ENCODE measurements around the gene NRSN1.

The NRSN1 gene

DNA sequence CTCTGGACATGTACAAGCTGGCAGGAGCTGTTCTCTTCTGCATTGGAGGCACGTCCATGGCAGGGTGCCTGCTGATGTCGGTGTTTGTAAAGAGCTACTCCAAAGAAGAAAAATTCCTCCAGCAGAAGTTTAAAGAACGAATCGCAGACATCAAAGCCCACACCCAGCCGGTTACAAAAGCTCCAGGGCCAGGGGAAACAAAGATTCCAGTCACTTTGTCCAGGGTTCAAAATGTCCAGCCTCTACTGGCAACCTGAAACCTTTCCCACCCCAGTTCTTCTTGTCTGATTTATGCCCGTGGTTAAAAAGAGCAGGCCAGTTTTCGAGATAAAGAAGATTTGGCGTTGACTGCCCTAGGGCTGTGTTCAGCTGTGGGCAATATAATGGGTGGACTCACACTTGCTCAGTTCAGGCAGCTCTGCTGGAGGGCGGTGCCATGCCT lies 19.7 kb downstream of the NRSN1 start:
- DNase-seq: no peak

- DNase-seq: no peak
Measured at GRCh38 chr6:24146871-24147270, 20.9 kb downstream of the NRSN1 start.

DNA sequence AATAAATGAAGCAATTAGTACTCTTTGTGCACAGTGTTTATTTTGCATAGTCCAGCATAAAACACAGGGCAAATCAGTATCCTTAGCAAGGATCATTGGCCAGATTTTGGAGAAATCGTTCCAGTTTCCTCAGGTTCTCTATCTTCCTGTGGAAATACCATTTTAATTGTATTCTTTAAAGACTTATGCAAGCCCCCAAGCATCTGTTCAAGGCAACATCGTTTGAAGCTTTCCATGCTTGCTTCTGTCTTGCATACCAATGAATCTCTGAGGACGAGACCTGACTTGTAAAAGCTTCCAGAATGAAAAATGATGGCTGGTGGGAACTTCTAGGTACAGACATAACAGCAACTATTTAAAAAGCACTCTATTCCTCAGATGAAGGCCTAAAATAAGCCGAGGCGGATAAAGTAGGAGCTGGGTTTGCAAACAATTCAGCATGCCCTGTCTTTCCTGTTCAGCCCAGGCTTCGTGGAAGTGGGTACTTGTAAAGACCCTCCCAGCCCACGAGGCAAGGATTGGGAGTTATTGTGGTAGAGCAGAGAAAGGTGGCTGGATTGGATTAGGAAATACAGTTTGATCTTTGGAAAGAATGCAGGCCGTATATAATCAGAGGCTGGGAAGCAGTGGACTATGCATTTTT lies 21.6 kb downstream of the NRSN1 start:
- DNase-seq: no peak

GRCh38 chr6:24148154-24148570 lies 22.1 kb downstream of the NRSN1 start:
- no peak for DNase-seq

DNA sequence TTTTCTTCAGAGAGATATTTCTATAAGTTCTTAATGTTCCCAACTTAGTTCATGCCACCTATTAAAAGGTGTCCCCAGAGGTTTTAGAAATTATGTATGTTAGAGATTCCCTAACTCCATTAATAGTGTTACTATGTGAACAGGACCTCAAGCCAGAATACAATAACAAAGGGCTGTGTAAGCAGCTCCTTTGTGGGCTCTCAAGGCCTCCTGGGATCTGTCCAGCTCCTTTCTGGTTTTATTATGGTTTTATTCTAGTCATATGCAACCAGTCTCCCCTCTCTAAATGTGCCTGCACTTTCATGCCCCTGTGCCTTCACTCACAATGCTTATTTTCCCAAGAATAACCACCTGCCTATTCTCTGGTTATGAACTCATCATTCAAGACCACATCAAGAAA lies 22.7 kb downstream of the NRSN1 start:
- no peak for DNase-seq

DNA sequence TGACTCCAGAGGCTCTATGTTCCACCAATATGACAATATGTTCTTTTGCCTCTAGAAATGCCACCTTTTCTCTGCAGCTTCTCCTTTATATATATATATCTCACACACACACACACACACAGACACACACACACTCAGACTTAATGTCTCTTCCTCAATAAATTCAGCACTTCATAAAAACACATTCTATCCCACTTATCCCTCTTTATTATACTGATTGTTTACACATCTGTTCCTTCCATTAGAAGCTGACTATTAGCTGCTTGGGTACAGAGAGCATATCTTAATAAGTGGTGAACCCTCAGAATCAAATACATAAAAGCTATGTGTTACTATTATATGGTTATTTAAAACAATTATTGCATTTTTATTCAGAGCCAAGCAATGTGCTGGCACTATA lies 23.3 kb downstream of the NRSN1 start:
- no peak for DNase-seq

GRCh38 chr6:24149836-24150235 lies 23.8 kb downstream of the NRSN1 start:
- DNase-seq: no peak

DNA sequence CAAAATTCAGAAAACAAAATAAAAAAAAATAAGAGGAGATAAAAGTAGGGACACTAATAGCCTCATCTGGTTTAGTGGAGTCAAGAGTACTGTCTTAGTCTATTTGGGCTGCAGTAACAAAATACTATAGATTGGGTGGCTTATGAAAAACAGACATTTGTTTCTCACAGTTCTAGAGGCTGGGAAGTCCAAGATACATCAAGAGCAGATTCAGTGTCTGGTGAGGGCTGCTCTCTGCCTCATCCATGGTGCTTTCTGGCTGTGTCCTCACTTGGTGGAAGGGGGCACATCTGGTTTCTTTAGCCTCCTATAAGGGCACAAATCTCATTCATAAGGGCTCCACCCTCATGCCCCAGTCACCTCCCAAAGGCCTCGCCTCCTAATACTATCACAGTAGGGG lies 26.0 kb downstream of the NRSN1 start:
- DNase-seq: no peak

- DNase-seq: no peak
Measured at GRCh38 chr6:24154121-24154520, 28.1 kb downstream of the NRSN1 start.

DNA sequence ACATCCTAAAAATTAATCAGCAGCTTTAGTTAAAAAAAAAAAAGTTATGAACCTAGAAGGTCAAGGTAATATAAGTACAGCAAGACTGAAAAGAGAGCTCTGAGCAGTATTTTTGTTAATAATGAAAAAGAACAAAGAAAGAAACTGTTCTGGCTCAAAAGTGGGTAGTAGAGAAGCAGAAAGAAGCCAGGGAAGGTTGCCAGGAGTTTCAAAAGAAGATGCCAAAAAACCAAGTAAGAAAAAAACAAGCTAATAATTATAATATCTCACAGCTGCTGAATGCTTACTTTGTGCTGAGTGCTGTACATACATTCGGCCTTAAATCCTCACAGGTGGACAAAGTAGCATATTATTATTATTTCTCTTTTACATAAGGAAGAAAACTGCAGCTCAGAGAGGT lies 31.9 kb downstream of the NRSN1 start:
- DNase-seq: no peak

GRCh38 chr6:24183584-24183983 lies 57.6 kb downstream of the NRSN1 start:
- no peak for DNase-seq

DNA sequence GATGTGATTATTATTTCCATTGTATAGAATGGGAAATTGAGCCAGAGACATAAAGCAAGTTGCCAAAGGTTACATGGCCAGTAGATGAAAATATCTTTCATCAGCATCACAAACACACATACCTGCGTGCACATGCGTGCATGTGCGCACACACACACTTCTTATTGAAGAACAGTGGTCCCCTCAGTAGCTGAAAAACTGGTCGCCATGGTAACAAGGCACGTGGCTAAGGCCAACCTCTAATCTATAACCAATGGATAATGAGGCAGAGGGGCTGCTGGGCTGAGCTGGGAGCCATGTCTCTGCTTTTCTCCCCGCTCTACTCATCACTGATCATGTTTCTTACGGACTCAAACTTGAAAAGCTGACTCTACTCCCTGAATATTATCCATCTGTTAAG lies 60.3 kb downstream of the NRSN1 start:
- no peak for DNase-seq

GRCh38 chr6:24187965-24188577 lies 62.1 kb downstream of the NRSN1 start:
- no peak for DNase-seq

- DNase-seq: no peak
Measured at GRCh38 chr6:24188578-24189080, 62.6 kb downstream of the NRSN1 start.

- DNase-seq: no peak
Measured at GRCh38 chr6:24191346-24191745, 65.3 kb downstream of the NRSN1 start.

DNA sequence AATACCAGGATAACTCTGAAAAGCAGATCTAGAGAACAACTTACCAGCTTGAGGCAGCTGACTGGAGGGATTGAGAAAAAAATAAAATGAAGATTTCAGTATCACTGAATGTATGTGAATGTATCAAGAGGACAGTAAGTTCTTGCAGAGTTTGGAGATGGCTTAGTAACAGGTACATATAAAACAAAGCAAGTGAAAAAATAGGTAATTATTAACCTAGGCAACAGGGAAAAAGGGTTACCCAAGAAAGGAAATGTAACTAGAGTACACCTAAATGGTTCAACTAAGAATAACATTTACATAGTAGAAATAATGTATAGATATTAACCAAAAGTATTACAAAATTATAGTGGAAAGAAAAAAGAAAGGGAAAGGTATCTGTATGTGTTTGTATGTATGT lies 67.3 kb downstream of the NRSN1 start:
- DNase-seq: no peak

GRCh38 chr6:24194978-24195700 lies 69.1 kb downstream of the NRSN1 start:
- no peak for DNase-seq

DNA sequence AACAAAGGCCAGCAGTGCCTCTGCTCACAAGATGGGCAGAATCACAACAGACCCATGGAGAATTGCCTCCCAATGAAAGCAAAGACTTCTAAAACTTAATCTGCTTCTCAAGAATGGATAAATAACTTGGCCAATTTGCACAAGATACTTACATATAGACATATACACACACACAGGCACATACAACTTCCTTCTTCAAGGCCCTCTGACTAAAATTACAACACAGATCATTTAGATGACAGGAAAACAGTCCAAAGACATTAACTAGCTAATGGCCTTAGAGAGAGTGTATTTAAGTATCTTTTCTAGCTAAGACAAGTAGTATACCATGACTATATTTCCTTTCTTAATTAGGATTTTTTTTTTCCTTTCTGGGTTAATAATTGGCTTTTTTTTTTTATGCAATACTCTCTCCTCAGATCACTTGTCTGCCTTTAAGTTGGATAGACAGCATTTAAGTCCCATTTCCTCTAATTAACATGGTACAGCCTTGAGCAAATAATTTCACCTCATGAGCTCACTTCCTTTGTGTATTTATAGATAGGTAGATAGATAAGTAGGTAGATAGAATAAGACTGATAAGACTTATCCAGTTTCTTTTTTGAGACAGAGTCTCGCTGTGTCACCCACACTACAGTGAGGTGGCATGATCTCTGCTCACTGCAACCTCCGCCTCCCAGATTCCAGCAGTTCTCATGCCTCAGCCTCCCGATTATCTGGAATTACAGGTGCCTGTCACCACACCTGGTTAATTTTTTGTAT lies 70.0 kb downstream of the NRSN1 start:
- DNase-seq: no peak

All from stimulated activated CD4-positive, alpha-beta T cell treated with anti-CD3 and anti-CD28 coated beads, Interleukin-4, amount 100 ng/mL, for 1 hour (primary cell).